C4-2B (cell line): ENCODE data around the gene PDGFB.

Experiments
- ZFX ChIP-seq: fragments of 450-650 bp; IDR thresholded peaks from 2 replicates; pipeline ENCODE4 v1.6.1; 2017
- TF ChIP-seq, protein P1 (sequence below): fragments of 450-650 bp; conservative IDR thresholded peaks from 2 replicates; pipeline ENCODE4 v1.5.1; 2017; ENCODE audit warnings: mild to moderate bottlenecking

DNA sequence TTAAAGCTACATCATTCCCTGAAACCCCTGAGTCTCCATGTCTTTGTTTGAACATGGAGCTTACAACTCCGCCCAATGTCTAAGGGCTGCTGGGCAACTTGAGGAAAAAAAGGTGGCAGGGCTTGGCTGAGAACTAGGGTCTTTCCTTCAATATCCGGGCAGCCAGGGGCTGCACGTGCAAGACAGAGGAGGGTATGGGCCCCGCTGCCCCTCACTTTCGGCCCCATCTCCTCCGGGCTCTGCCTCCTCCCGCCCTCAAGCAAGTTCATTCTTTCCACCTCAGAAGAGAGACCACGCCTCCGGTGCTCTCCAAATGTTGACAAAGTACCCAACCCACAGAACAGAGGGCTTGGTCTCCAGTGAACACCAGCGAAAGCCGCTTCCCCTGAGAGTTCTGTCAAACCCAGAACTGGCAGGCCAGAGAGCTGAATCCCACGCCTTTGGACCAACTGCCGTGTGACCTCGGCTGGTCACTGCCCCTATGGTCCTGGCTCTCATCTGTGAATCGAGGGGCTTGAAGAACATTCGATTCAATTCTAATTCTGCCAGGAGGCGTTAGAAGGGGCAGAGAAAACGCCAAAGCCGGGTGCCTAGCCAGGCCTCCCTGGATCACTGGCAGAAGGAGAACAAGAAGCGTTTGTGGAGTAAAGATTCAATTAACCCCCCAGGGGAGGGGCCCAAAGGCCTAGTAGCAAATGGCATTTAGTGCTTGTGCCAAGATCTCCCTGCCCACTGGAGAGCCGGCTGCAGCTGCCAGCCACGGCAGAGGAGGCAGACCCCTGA, 7.3 kb downstream of the PDGFB start:
- TF ChIP-seq, protein P1, sequence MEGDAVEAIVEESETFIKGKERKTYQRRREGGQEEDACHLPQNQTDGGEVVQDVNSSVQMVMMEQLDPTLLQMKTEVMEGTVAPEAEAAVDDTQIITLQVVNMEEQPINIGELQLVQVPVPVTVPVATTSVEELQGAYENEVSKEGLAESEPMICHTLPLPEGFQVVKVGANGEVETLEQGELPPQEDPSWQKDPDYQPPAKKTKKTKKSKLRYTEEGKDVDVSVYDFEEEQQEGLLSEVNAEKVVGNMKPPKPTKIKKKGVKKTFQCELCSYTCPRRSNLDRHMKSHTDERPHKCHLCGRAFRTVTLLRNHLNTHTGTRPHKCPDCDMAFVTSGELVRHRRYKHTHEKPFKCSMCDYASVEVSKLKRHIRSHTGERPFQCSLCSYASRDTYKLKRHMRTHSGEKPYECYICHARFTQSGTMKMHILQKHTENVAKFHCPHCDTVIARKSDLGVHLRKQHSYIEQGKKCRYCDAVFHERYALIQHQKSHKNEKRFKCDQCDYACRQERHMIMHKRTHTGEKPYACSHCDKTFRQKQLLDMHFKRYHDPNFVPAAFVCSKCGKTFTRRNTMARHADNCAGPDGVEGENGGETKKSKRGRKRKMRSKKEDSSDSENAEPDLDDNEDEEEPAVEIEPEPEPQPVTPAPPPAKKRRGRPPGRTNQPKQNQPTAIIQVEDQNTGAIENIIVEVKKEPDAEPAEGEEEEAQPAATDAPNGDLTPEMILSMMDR = no peak
- no peak for TF ChIP-seq ZFX
